Stimulated activated CD4-positive, alpha-beta T cell treated with anti-CD3 and anti-CD28 coated beads, Interleukin-4, amount 100 ng/mL, for 24 hours (primary cell): ENCODE measurements around the gene ARHGAP4.

Source experiments
- DNase-seq: peaks from one replicate; pipeline ENCODE4 v3.0.0-alpha.2; 2020

Gene ARHGAP4

GRCh38 chrX:153863251-153863991 lies 62.6 kb downstream of the ARHGAP4 start:
- no peak for DNase-seq

DNA sequence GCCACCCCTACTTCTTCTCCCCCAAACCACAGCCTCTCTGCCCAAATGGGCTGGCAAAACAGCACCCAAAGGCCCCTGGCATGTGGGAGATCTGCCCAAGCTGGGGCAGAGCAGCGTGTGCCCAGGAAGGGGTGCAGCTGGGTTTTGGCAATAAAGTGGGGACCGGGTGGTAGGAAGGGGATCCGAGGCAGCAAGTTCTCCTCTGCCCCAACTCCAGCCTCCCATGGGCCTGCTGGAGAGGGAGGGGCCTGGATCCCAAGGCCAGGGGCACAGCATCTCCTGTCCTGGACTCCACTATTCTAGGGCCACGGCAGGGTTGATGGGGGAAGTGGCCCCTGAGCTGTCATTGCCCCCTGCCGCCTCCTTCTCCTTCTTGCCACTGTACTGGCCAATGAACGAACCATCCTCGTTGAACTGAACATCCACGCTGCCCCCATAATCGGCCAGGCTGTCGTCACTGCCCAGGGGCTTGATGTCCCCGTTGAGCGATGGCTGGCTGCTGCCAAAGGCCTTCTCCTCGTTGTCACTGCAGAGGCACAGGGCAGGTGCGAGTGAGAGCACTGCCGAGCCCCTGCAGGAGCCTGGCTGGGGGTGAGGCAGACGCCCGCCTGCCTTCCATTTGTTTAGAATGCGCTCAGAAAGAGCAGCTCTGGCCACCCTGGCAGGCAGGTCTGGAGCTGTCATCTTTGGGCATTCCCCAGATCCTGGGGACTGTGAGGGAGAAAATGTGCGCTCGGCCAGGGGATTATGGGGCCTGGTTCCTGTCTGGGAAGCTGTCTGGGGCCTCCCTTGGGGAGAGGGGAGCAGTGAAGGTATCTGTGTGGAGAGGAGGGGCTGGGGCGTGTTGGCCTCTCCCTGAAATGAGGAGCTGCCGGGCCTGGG lies 63.5 kb downstream of the ARHGAP4 start:
- no peak for DNase-seq

DNA sequence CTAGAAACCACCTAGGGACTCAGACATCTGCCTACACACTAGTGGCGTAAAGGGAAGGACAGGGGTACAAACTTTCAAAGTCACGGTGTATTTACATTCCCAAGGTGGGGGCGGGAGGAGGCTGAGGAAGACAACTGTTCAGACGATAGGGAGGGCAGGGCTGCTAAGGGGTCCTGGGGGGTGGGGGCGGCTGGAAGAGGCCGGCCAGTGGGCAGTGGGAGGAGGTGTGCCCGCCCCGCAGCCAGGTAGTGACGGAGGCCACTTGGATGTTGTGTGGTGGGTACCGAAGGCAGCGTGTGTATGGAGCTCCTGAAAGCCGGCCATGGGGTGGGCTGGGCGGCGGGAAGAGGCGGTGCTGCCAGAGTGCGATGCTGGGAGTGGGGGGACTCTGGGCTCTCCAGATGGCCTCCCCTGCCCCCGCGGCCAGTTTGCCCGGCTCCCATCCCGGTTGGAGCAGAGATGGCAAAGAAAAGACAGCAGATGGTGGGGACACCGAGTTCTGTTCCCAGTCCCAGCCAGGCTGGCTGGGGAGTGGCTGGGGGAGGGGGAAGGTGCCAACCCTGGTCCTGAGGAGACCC lies 64.2 kb downstream of the ARHGAP4 start:
- no peak for DNase-seq

DNA sequence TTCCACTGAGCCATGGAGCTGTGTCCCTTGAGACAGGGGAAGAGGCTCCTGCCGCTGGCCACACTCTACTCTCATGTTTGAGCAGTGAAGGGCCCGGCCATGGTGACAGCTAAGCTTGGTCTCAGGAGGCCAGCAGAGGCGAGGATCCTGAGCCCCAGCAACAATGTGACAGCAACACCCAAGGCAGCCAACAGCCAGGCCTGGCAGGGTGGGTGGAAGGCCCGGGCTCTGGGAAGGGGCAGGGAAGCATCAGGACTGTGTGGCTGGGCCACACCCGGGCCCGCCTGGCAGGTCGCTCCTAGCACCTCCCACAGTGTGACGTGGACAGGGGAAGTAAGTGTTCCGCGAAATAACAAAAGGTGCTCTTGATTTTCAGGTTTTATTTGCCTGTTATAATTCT lies 64.9 kb downstream of the ARHGAP4 start:
- DNase-seq, result no peak
